HCT116 (cell line): ENCODE results near the gene DOCK4. TPM values are rescaled to one million over a fixed set of nuclear protein-coding genes. Genes with fewer than 3 reads are reported as not detected.
A peak's percentile ranks its signal among the peaks of the same experiment; 100 is the strongest.
"Not testable (repeated sequence)": the region's sequence is repeated elsewhere in the genome, so short reads cannot be mapped to it uniquely, and the experiment has no call there.

Experiments used
- ATAC-seq: fragments of 200-7000 bp; cut with Tn5 transposase; 2 replicates; pipeline ENCODE4 v1.9.1; 2020; ENCODE audit warnings: mild to moderate bottlenecking, moderate library complexity
- BruUV-seq: library from RNA; stranded (reverse); fragments of 400-500 nt; replicated peaks from 2 replicates; lab custom pipeline; 2021; lab: Mats Ljungman, UMichigan
- CTCF ChIA-PET: fragments of 300-600 bp; sonication (Branson Sonifier 250); formaldehyde crosslinking; loops from one replicate; lab custom pipeline; 2021; ENCODE audit warnings: antibody characterized with exemption; lab: Charles Lee
- POLR2A ChIA-PET: fragments of 300-600, 350-600 bp; sonication (Branson Sonifier 250); formaldehyde crosslinking; loops from one replicate; lab custom pipeline; 2021; ENCODE audit warnings: antibody characterized with exemption; lab: Charles Lee
- RAD21 ChIA-PET, 2 experiments: fragments of 300-600 bp; sonication (Branson Sonifier 250); formaldehyde crosslinking; loops; one replicate each; lab custom pipeline; 2023; ENCODE audit warnings: low total read pairs in 2 of 2; ENCODE audit not compliant: uncharacterized antibody in 2 of 2, unreplicated experiment in 2 of 2, low non-redundant PET in 1 of 2; lab: Charles Lee
- DNase-seq: peaks from one replicate; pipeline ENCODE4 v3.0.0-alpha.2; 2010; ENCODE audit warnings: low read depth, low spot score
- H2AFZ ChIP-seq: fragments of 200-600 bp; shearing (Covaris generic), sonication (generic); 2 replicates; pipeline ENCODE4 v1.6.1; 2017; ENCODE audit warnings: low read depth, mixed run types, mixed read lengths, antibody characterized with exemption, low read length; ENCODE audit not compliant: poor library complexity, severe bottlenecking
- H3K27ac ChIP-seq: 2 replicates; pipeline ENCODE4 v1.5.1; 2012; ENCODE audit warnings: low read depth, low read length
- H3K27me3 ChIP-seq: fragments of 200-600 bp; sonication (generic); 2 replicates; pipeline ENCODE4 v1.6.1; 2016; ENCODE audit warnings: mixed run types, low read length, mixed read lengths; ENCODE audit not compliant: insufficient read depth
- H3K36me3 ChIP-seq, 2 experiments: fragments of 200-500 bp in 1 of 2; fragments of 200-600 bp in 1 of 2; sonication (Bioruptor generic) in 1 of 2; sonication (generic) in 1 of 2; 2 replicates each; pipeline versions ENCODE4 v1.5.1 to v1.6.1; 2014 to 2016; ENCODE audit warnings: low read length in 2 of 2, inconsistent platforms in 1 of 2, mixed read lengths in 1 of 2, mixed run types in 1 of 2; ENCODE audit not compliant: insufficient read depth in 2 of 2, control insufficient read depth in 1 of 2
- H3K4me1 ChIP-seq, 2 experiments: fragments of 200-600 bp in 1 of 2; sonication (generic) in 1 of 2; 2 replicates each; pipeline versions ENCODE4 v1.5.1 to v1.6.1; 2012 to 2017; ENCODE audit warnings: low read length in 2 of 2, inconsistent platforms in 1 of 2, mild to moderate bottlenecking in 1 of 2, mixed read lengths in 1 of 2, mixed run types in 1 of 2, moderate library complexity in 1 of 2; ENCODE audit not compliant: insufficient read depth in 2 of 2, control insufficient read depth in 1 of 2
- H3K4me2 ChIP-seq: fragments of 200-600 bp; sonication (generic); 2 replicates; pipeline ENCODE4 v1.6.1; 2017; ENCODE audit warnings: mixed run types, low read length, mixed read lengths
- H3K4me3 ChIP-seq, 2 experiments: fragments of 200-600 bp in 1 of 2; sonication (generic) in 1 of 2; replicated peaks in 1 of 2; 2 replicates each; pipeline ENCODE4 v1.5.1; 2011 to 2016; ENCODE audit warnings: low read length in 2 of 2, control low read depth in 1 of 2, low read depth in 1 of 2, mild to moderate bottlenecking in 1 of 2, mixed read lengths in 1 of 2, mixed run types in 1 of 2
- H3K79me2 ChIP-seq: fragments of 200-600 bp; sonication (generic); 2 replicates; pipeline ENCODE4 v1.6.1; 2017; ENCODE audit warnings: mild to moderate bottlenecking, mixed run types, low read length, moderate library complexity, mixed read lengths; ENCODE audit not compliant: insufficient read depth
- H3K9ac ChIP-seq: fragments of 200-600 bp; sonication (generic); 2 replicates; pipeline ENCODE4 v1.6.1; 2016; ENCODE audit warnings: low read length, mixed read lengths
- H3K9me2 ChIP-seq: fragments of 200-600 bp; sonication (generic), shearing (Covaris generic); 2 replicates; pipeline ENCODE4 v1.6.1; 2017; ENCODE audit warnings: mixed run types, mild to moderate bottlenecking, moderate library complexity; ENCODE audit not compliant: insufficient read depth
- H3K9me3 ChIP-seq, 2 experiments: fragments of 200-500 bp in 1 of 2; fragments of 200-600 bp in 1 of 2; sonication (Bioruptor generic) in 1 of 2; sonication (generic) in 1 of 2; 2 replicates each; pipeline ENCODE4 v1.6.1; 2014 to 2017; ENCODE audit warnings: low read length in 2 of 2, mixed read lengths in 2 of 2, inconsistent platforms in 1 of 2, low read depth in 1 of 2, mild to moderate bottlenecking in 1 of 2, mixed run types in 1 of 2, moderate library complexity in 1 of 2; ENCODE audit not compliant: control insufficient read depth in 1 of 2, insufficient read depth in 1 of 2
- H4K20me1 ChIP-seq: fragments of 200-600 bp; sonication (generic), shearing (Covaris generic); 2 replicates; pipeline ENCODE4 v1.6.1; 2017; ENCODE audit warnings: mixed run types, mild to moderate bottlenecking, moderate library complexity; ENCODE audit not compliant: insufficient read depth
- ATF3 ChIP-seq: IDR thresholded peaks from 2 replicates; pipeline ENCODE4 v1.6.1; 2012
- EGR1 ChIP-seq: IDR thresholded peaks from 2 replicates; pipeline ENCODE4 v1.6.1; 2012; ENCODE audit warnings: low read depth
- ELF1 ChIP-seq: IDR thresholded peaks from 2 replicates; pipeline ENCODE4 v1.6.1; 2012; ENCODE audit warnings: low read depth, borderline replicate concordance
- EZH2phosphoT487 ChIP-seq: fragments of 200-600 bp; IDR thresholded peaks from 2 replicates; pipeline ENCODE4 v1.6.1; 2018; ENCODE audit warnings: antibody characterized with exemption, borderline replicate concordance
- FOSL1 ChIP-seq: IDR thresholded peaks from 2 replicates; pipeline ENCODE4 v1.6.1; 2012; ENCODE audit warnings: low read depth
- MAX ChIP-seq: IDR thresholded peaks from 2 replicates; pipeline ENCODE4 v1.6.1; 2012
- SP1 ChIP-seq: IDR thresholded peaks from 2 replicates; pipeline ENCODE4 v1.6.1; 2012; ENCODE audit warnings: low read depth
- ZNF274 ChIP-seq: fragments of 200-500 bp; sonication (Bioruptor generic); IDR thresholded peaks from 2 replicates; pipeline ENCODE4 v1.6.1; 2014; ENCODE audit warnings: mild to moderate bottlenecking, low read depth, low read length, inconsistent platforms
- intact Hi-C: fragments of 100-400 bp; cut with micrococcal nuclease; formaldehyde crosslinking; loops from 2 replicates; pipeline ENCODE4 v1.10.0; 2022
- total RNA-seq: library from RNA; stranded (reverse); gene quantifications from one replicate; pipeline ENCODE4 v1.2.1, GENCODE V29; 2021; ENCODE audit not compliant: unreplicated experiment

Gene DOCK4
- total RNA-seq, 1 experiment from 2014 or later, result 2.2 TPM

- TF ChIP-seq FOSL1 (peak; percentile 46), EGR1 (no peak), SP1 (peak; percentile 42; the same call in 1 of the 2 replicates)
Measured at GRCh38 chr7:111919631-111920179, 286.5 kb downstream of the DOCK4 start (continued).

GRCh38 chr7:111919164-111919563, 287.0 kb downstream of the DOCK4 start:
- POLR2A ChIA-PET, result no interaction called here
- intact Hi-C loops, result no loop called here
- Histone ChIP-seq H4K20me1 (no peaks in the 10 kb centered on the region), H3K27ac (no peak overlapping the region), H3K4me1 (peaks cover 0 to 11% of the 10 kb centered on the region in 2 experiments; a peak in 1 of 4 replicates), H3K9ac (no peak overlapping the region), H3K4me2 (no peak overlapping the region; the same call in 1 of the 2 replicates), H3K9me3 (no peaks in the 10 kb centered on the region), H3K36me3 (no peaks in the 10 kb centered on the region), H2AFZ (no peak overlapping the region), H3K4me3 (no peak overlapping the region), H3K27me3 (peaks cover 20% of the 10 kb centered on the region), H3K79me2 (no peaks in the 10 kb centered on the region), H3K9me2 (no peaks in the 10 kb centered on the region)
- CTCF ChIA-PET, result no interaction called here
- ATAC-seq (peak; percentile 40), DNase-seq (no peak)
- no TSS peak for BruUV-seq
- RAD21 ChIA-PET, result no interaction called here
- TF ChIP-seq EZH2phosphoT487 (no peak), ZNF274 (no peak), EGR1 (no peak), ATF3 (no peak), ELF1 (no peak)

GRCh38 chr7:111918461-111918860, 287.7 kb downstream of the DOCK4 start:
- Histone ChIP-seq H3K27ac (no peak overlapping the region), H3K4me3 (no peak overlapping the region), H3K9me2 (no peaks in the 10 kb centered on the region), H3K79me2 (no peaks in the 10 kb centered on the region), H3K36me3 (no peaks in the 10 kb centered on the region), H3K9me3 (no peaks in the 10 kb centered on the region), H3K4me2 (no peak overlapping the region), H2AFZ (no peak overlapping the region), H4K20me1 (no peaks in the 10 kb centered on the region), H3K27me3 (peaks cover 20% of the 10 kb centered on the region), H3K9ac (no peak overlapping the region), H3K4me1 (peaks cover 0 to 11% of the 10 kb centered on the region in 2 experiments; a peak in 1 of 4 replicates)
- DNase-seq, result no peak
- intact Hi-C loops, result no loop called here
- no TSS peak for BruUV-seq
- POLR2A ChIA-PET, result no interaction called here
- CTCF ChIA-PET, result no interaction called here
- no peak for TF ChIP-seq ATF3
- TF ChIP-seq FOSL1, result no peak
- no peak for TF ChIP-seq MAX
- no peak for ATAC-seq
- RAD21 ChIA-PET, result no interaction called here

GRCh38 chr7:111917404-111917803, 288.8 kb downstream of the DOCK4 start:
- H3K9me2 ChIP-seq, BruUV-seq, CTCF ChIA-PET, POLR2A ChIA-PET, DNase-seq, H3K36me3 ChIP-seq, H3K9me3 ChIP-seq, H3K27ac ChIP-seq, H3K79me2 ChIP-seq, H3K4me3 ChIP-seq, RAD21 ChIA-PET, H2AFZ ChIP-seq, intact Hi-C loops, H3K4me2 ChIP-seq, ATAC-seq, H3K9ac ChIP-seq, H4K20me1 ChIP-seq: not testable (repeated sequence)
- Histone ChIP-seq H3K4me1 (peaks cover 0 to 11% of the 10 kb centered on the region in 2 experiments; a peak in 1 of 4 replicates), H3K27me3 (peaks cover 17% of the 10 kb centered on the region)
